Measurements from ENCODE around the gene FOXJ3.

- TF ChIP-seq SRF (IDR thresholded peaks at IDR 0.05; ENCODE audit: low read depth, low read length) (no peak), ZBTB34 (CRISPR knock-in tag; IDR thresholded peaks at IDR 0.05) (no peak), MAFK (conservative IDR thresholded peaks at IDR 0.05 in 1 of 2, IDR thresholded peaks at IDR 0.05 in 1 of 2; ENCODE audit: low read length in 2 of 2) (no peak)
Observed at GRCh38 chr1:42135426-42135825, 199.6 kb downstream of the FOXJ3 start.
